ENCODE results near the gene MUC2.
"Not testable (repeated sequence)": the region's sequence is repeated elsewhere in the genome, so short reads cannot be mapped to it uniquely, and the experiment has no call there.

The MUC2 gene

GRCh38 chr11:1102996-1103395 is 28.3 kb downstream of the MUC2 start:
- DNase-seq (ENCODE audit: low read depth in 2 of 2, low spot score in 1 of 2): no peak

GRCh38 chr11:1103401-1104360 is 29.0 kb downstream of the MUC2 start:
- no peak for DNase-seq (ENCODE audit: low read depth in 2 of 2, low spot score in 1 of 2)

DNA sequence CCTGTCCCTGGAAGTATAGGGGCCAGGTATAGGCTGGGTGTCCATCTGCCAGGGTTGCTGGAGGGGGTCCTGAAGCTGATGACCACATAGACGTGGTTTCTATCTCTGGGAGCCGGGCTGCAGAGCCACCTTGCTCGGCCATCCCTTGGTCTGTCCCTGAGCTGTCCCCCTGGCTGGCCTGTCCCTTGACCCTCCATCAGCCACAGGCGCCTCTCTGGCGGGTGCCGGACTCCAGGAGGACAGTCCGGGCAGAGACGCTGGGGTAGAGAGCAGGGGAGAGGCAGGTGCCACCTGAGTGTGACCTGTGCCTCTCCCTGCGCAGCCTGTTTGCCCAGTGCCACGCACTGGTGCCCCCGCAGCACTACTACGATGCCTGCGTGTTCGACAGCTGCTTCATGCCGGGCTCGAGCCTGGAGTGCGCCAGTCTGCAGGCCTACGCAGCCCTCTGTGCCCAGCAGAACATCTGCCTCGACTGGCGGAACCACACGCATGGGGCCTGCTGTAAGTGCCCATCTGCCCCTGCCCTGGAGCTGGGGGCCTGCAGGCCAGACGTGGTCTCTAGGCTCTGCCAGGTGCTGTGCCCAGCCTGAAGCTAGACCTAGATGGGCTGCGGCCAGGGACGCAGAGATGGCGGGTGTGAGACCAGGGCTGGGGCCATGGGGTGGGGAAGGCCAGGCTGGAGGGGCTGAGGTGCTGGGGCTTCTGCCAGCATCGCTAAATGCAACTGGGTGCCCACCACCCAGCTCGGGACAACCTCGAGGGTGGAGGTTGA is 29.9 kb downstream of the MUC2 start:
- no peak for DNase-seq (ENCODE audit: low read depth in 2 of 2, low spot score in 1 of 2)

GRCh38 chr11:1105183-1105565 is 30.5 kb downstream of the MUC2 start:
- DNase-seq (ENCODE audit: low read depth in 2 of 2, low spot score in 1 of 2): no peak

DNA sequence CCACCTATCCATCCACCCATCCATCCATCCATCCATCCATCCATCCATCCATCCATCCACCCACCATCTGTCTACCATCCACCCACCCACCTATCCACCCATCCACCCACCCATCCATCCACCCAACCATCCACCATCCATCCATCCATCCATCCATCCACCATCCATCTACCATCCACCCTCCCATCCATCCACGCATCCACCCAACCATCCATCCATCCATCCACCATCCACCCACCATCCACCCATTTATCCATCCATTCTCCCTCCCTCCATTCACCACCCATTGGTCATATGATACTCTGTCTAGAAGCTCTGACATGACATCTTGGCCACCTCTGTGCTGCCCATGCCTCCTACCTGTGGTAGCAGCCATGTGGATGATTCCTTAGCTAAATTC is 31.7 kb downstream of the MUC2 start:
- no peak for DNase-seq (ENCODE audit: low read depth in 2 of 2, low spot score in 1 of 2)

GRCh38 chr11:1107316-1108245 is 32.9 kb downstream of the MUC2 start:
- no peak for DNase-seq (ENCODE audit: low read depth in 2 of 2, low spot score in 1 of 2)

- DNase-seq (ENCODE audit: low read depth in 2 of 2, low spot score in 1 of 2): no peak
These were observed 33.7 kb downstream of the MUC2 start for GRCh38 chr11:1108246-1108900.

DNA sequence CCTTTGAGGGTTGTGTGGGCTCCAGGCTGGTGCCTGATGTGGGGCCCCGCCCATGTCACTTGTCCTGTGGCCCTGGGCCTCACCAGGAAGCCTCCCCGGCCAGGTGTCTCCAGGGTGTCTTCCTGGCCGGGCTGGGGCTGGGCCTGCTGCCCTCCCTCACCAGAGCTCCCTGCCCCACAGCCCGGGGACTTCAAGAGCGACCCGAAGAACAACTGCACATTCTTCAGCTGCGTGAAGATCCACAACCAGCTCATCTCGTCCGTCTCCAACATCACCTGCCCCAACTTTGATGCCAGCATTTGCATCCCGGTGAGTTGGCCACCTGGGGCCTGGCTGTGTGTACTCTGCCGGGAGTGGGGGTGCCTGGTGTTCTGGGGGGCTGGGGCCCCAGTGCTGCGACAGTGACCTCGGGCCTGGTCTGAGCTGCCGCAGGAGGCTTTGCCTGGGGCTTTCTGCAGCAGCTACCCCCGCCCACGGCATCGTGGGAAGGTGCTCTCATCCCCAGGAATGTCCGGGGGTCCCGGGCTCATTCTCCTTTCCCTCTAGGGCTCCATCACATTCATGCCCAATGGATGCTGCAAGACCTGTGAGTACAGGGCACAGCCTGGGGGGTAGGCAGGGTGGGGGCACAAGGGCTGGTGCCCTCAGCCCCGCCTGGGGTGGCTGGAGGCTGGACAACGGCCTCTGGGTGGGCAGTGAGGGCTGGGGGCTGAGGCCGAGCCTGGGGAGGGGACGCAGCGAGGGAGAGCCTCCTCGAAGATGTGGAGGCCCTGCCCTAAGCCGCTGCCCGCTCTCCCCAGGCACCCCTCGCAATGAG is 34.6 kb downstream of the MUC2 start:
- DNase-seq (ENCODE audit: low read depth in 2 of 2, low spot score in 1 of 2): no peak

DNA sequence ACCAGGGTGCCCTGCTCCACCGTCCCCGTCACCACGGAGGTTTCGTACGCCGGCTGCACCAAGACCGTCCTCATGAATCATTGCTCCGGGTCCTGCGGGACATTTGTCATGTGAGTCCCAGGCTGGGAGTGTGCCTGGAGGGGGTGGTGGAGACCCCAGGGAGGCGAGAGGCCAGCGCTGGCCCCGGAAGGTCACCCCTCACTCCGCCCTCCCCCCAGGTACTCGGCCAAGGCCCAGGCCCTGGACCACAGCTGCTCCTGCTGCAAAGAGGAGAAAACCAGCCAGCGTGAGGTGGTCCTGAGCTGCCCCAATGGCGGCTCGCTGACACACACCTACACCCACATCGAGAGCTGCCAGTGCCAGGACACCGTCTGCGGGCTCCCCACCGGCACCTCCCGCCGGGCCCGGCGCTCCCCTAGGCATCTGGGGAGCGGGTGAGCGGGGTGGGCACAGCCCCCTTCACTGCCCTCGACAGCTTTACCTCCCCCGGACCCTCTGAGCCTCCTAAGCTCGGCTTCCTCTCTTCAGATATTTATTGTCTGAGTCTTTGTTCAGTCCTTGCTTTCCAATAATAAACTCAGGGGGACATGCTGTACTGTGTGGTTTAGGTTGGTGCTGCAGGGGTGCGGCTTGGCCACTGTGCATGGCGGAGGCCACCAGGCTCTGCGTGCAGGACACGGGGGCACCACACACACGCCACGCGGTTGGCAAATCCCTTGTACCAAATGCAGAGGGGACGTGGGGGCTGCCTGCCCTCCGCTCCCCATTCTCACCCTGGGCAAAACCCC is 35.4 kb downstream of the MUC2 start:
- no peak for DNase-seq (ENCODE audit: low read depth in 2 of 2, low spot score in 1 of 2)

DNA sequence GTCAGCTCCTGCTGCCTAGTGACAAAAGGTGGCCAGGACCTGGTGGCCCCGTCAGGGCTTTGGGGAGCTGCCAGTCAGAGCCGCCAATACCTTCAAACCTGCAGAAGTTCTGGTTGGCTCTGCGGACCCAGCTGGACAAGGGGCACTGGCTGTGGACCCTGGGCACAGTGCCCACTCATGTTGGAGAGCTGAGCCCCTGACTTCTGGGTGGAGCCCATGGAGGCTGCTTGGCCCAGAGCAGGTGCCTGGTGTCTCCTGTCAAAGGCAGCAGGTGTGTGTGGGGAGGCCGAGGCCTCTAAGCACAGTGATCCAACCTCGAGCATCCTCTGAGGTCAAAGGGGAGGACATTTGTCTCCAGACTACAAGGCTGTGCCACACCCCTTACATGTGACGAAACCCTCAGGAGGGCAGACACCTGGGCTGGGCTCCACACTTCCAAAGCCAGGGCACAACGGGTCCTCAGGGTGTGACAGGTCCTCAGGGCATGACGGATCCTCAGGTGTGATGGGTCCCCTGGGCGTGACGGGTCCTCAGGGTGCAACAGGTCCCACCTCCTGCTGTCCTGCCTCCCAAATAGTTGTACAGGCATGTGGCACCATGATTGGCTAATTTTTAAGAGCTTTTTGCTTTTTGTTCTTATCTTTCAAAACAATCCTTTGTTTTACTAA is 37.0 kb downstream of the MUC2 start:
- no peak for DNase-seq (ENCODE audit: low read depth in 2 of 2, low spot score in 1 of 2)

- DNase-seq (ENCODE audit: low read depth in 2 of 2, low spot score in 1 of 2): no peak
These were observed 37.9 kb downstream of the MUC2 start for GRCh38 chr11:1112351-1113191.

- no peak for DNase-seq (ENCODE audit: low read depth in 2 of 2, low spot score in 1 of 2)
These were observed 38.9 kb downstream of the MUC2 start for GRCh38 chr11:1113405-1114201.

GRCh38 chr11:1115292-1115691 is 40.6 kb downstream of the MUC2 start:
- not testable (repeated sequence) for DNase-seq (ENCODE audit: low read depth in 2 of 2, low spot score in 1 of 2)

GRCh38 chr11:1116104-1116503 is 41.4 kb downstream of the MUC2 start:
- no peak for DNase-seq (ENCODE audit: low read depth in 2 of 2, low spot score in 1 of 2)

DNA sequence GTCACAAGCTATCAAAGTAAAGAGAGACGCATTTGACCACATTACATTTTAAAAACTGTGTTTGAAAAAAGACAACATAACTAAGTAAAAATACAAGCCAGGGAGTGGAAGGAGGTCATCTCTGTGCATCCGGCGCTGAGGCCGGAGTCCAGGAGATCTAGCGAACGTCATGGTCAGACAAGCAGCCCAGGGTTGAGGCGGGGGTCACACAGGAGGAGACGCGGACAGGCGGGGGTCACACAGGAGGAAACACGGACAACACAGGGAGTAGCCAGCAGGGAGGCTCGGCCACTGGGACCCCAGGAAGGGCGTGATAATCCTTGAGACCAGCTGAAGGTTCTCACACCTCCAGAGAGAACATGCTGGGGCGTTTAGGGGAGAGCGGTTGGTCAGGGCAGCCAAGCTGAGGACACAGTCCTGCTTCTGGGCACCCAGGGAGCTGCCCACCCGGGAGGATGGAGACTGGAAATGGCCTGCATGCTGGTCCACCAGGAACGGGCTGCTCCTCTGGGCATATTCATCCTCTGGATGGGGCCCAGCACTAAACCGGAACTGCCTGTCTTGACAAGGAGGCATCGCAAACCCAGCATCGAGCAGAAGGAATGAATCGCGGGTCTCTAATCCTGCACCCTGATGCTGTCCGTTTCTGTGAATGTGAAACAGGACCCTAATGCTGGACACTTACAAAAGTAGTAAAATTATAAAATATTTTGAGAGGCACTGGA is 42.2 kb downstream of the MUC2 start:
- DNase-seq (ENCODE audit: low read depth in 2 of 2, low spot score in 1 of 2): no peak

DNA sequence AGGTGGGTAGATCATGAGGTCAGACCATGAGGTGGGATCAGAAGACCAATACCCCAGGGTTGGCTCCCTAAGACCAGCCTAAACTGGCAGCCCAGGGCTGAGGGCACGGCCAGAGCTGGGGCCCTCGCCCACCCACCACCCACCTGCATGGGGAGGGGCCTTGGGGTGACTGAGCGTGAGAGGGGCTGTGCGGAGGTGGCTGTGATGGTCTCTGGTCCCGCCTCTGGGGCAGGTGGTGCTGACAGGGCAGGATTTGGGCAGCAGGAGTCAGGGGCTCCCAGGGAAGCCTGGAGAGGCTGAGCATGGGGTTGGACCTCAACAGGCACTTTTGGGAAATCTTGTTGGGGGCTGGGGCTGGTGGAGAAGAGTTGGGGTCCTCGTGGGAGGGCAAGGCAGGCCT is 43.3 kb downstream of the MUC2 start:
- DNase-seq (ENCODE audit: low read depth in 2 of 2, low spot score in 1 of 2): no peak
